Nephron progenitor cell (in vitro differentiated cells): Measurements from ENCODE around the gene CD47.

Experiments
- DNase-seq: peaks from one replicate; pipeline ENCODE4 v3.0.0; 2021
- H3K27ac Mint-ChIP-seq: 2 replicates; pipeline ENCODE4 v1.8.0; 2021; ENCODE audit warnings: mild to moderate bottlenecking, moderate library complexity, mixed read lengths
- H3K27me3 Mint-ChIP-seq: 2 replicates; pipeline ENCODE4 v1.8.0; 2021; ENCODE audit warnings: mild to moderate bottlenecking, low read depth, mixed read lengths; ENCODE audit not compliant: poor library complexity
- H3K36me3 Mint-ChIP-seq: 2 replicates; pipeline ENCODE4 v1.8.0; 2021; ENCODE audit warnings: low read depth, mixed read lengths
- H3K4me1 Mint-ChIP-seq: 2 replicates; pipeline ENCODE4 v1.8.0; 2021; ENCODE audit warnings: mixed read lengths
- H3K4me3 Mint-ChIP-seq: 2 replicates; pipeline ENCODE4 v1.8.0; 2021; ENCODE audit warnings: mild to moderate bottlenecking, moderate library complexity, mixed read lengths
- H3K9me3 Mint-ChIP-seq: 2 replicates; pipeline ENCODE4 v1.8.0; 2021; ENCODE audit warnings: mild to moderate bottlenecking, moderate library complexity, mixed read lengths
- TF ChIP-seq, protein P1 (sequence below): fragments of 200-600 bp; sonication (generic); IDR thresholded peaks from 2 replicates; pipeline ENCODE4 v1.5.0; 2021; ENCODE audit warnings: antibody characterized with exemption

Gene CD47

GRCh38 chr3:108086653-108087052 lies 4.2 kb downstream of the CD47 start:
- Mint-ChIP-seq H3K9me3 (peaks cover 1% of the 10 kb centered on the region), H3K27me3 (peaks cover 18% of the 10 kb centered on the region), H3K27ac (no peak overlapping the region), H3K4me1 (peaks cover 15% of the 10 kb centered on the region), H3K36me3 (no peaks in the 10 kb centered on the region), H3K4me3 (no peak overlapping the region)
- no peak for DNase-seq
- TF ChIP-seq, protein P1, sequence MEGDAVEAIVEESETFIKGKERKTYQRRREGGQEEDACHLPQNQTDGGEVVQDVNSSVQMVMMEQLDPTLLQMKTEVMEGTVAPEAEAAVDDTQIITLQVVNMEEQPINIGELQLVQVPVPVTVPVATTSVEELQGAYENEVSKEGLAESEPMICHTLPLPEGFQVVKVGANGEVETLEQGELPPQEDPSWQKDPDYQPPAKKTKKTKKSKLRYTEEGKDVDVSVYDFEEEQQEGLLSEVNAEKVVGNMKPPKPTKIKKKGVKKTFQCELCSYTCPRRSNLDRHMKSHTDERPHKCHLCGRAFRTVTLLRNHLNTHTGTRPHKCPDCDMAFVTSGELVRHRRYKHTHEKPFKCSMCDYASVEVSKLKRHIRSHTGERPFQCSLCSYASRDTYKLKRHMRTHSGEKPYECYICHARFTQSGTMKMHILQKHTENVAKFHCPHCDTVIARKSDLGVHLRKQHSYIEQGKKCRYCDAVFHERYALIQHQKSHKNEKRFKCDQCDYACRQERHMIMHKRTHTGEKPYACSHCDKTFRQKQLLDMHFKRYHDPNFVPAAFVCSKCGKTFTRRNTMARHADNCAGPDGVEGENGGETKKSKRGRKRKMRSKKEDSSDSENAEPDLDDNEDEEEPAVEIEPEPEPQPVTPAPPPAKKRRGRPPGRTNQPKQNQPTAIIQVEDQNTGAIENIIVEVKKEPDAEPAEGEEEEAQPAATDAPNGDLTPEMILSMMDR: no peak

DNA sequence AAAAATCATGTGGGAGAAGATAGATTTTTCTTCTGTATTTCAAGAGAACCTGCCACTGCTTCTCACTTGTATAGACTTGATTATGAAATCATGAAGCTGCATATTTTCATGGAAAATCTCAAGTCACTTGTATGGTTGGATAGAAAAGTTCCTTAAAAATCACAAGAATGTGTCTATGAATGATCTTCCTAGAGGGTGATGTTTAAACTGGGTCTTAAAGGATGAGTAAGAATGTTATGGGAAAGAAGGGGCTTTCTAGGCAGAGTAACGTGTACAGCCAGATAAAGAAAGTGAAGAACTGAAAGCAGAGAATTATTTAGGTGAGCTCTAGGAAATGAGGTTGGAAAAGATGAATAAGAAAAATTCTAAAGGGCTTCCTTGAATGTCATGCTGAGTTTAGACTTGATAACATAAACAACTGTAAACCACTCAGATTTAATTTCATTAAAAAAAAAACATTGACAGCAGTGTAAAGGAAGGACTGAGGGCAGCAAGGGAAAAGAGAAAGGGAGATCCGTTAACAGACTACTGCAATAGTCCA lies 5.0 kb downstream of the CD47 start:
- Mint-ChIP-seq H3K9me3 (no peaks in the 10 kb centered on the region), H3K27me3 (peaks cover 16% of the 10 kb centered on the region), H3K36me3 (no peaks in the 10 kb centered on the region), H3K27ac (no peak overlapping the region), H3K4me3 (no peak overlapping the region), H3K4me1 (peaks cover 12% of the 10 kb centered on the region)
- TF ChIP-seq, protein P1: no peak
- no peak for DNase-seq

DNA sequence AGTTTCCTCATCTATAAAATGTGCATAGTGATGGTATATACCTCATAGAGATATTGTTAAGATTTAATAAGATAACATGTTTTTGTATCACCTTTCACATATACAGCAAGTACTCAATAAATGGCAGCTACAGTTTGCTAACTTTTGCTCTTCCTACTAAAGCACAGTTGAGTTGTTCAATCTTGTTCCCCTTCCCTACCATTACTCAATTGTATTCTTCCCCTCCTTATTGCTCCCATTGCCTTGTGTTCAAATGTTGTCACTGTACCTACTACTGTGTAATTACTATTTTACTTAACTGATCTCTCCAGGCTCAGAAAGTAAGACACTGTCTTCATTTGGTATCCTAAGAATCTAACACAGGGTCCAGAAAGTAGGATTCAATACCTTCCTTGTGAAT lies 5.5 kb downstream of the CD47 start:
- peaks cover 14% of the 10 kb centered on the region for H3K27me3 Mint-ChIP-seq
- no peak overlapping the region for H3K4me3 Mint-ChIP-seq
- TF ChIP-seq, protein P1: no peak
- peaks cover 12% of the 10 kb centered on the region for H3K4me1 Mint-ChIP-seq
- H3K27ac Mint-ChIP-seq: no peak overlapping the region
- H3K36me3 Mint-ChIP-seq: no peaks in the 10 kb centered on the region
- no peaks in the 10 kb centered on the region for H3K9me3 Mint-ChIP-seq
- DNase-seq: no peak

DNA sequence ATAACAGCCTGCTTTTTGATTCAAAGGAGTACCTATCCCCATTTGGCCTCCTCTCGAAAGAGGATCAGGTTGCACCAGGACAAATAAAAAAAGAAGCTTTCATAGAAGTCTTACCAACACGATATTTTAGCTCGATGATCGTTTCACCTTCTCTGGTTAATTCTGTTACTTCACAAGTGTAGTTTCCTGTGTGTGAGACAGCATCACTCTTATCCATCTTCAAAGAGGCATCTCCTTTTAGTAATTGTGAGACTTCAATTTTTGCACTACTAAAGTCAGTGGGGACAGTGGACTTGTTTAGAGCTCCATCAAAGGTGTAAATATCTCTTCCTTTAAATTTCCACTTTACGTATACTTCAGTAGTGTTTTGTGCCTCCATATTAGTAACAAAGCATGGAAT lies 11.0 kb downstream of the CD47 start:
- Mint-ChIP-seq H3K27me3 (peaks cover 3% of the 10 kb centered on the region), H3K9me3 (no peaks in the 10 kb centered on the region), H3K4me1 (no peaks in the 10 kb centered on the region), H3K36me3 (peaks cover 21% of the 10 kb centered on the region), H3K27ac (no peak overlapping the region), H3K4me3 (no peak overlapping the region)
- TF ChIP-seq, protein P1: no peak
- no peak for DNase-seq

DNA sequence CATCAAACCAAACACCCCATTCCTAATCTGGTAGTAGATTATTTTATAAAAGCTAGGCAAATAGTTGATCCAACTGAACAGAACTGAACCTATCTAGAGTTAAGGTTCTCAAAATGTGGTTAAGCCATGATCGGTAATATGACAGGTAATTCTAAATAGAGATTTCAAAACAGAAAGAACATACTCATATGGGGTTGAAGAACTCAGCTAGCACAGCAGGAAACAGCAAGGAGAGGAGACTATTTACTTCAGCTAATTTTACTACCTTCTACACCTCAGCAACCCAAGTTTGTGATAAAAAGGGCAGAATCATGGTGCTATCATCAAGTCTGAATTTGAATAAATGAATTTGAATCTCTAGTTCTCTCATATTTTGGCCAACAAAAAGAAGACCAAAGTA lies 11.8 kb downstream of the CD47 start:
- DNase-seq: no peak
- Mint-ChIP-seq H3K4me1 (no peaks in the 10 kb centered on the region), H3K9me3 (no peaks in the 10 kb centered on the region), H3K4me3 (no peak overlapping the region), H3K27ac (no peak overlapping the region), H3K36me3 (peaks cover 21% of the 10 kb centered on the region), H3K27me3 (peaks cover 3% of the 10 kb centered on the region)
- TF ChIP-seq, protein P1: no peak

GRCh38 chr3:108076564-108076963 lies 14.3 kb downstream of the CD47 start:
- peaks cover 21% of the 10 kb centered on the region for H3K36me3 Mint-ChIP-seq
- H3K27me3 Mint-ChIP-seq: no peaks in the 10 kb centered on the region
- no peaks in the 10 kb centered on the region for H3K4me1 Mint-ChIP-seq
- DNase-seq: no peak
- H3K9me3 Mint-ChIP-seq: no peaks in the 10 kb centered on the region
- TF ChIP-seq, protein P1: no peak
- H3K27ac Mint-ChIP-seq: no peak overlapping the region
- no peak overlapping the region for H3K4me3 Mint-ChIP-seq
